Lower leg skin (tissue), 3 donors: ENCODE results near the gene CCDC150.

Source experiments
- CTCF ChIP-seq, 3 donors: fragments of 450-650 bp; IDR thresholded peaks; one replicate each; pipeline ENCODE4 v1.5.1; 2016; ENCODE audit warnings: antibody characterized with exemption in 3 of 3, mild to moderate bottlenecking in 3 of 3, moderate library complexity in 2 of 3
- POLR2A ChIP-seq, 2 donors: fragments of 450-650 bp; IDR thresholded peaks; one replicate each; pipeline ENCODE4 v1.6.1; 2016 to 2017; ENCODE audit warnings: antibody characterized with exemption in 2 of 2, mild to moderate bottlenecking in 1 of 2, moderate library complexity in 1 of 2

- no peak for TF ChIP-seq CTCF (IDR thresholded peaks at IDR 0.05)
- no peak for TF ChIP-seq POLR2A (IDR thresholded peaks at IDR 0.05)
Observed at GRCh38 chr2:196743165-196743564, 103.7 kb downstream of the CCDC150 start.
